GM21723 (cell line): ENCODE data around the gene CATSPER1.
"Not testable (repeated sequence)": the region's sequence is repeated elsewhere in the genome, so short reads cannot be mapped to it uniquely, and the experiment has no call there.

Source experiments
- ATAC-seq: cut with Tn5 transposase; IDR thresholded peaks from one replicate; pipeline ENCODE4 v1.9.1; 2021; ENCODE audit warnings: mild to moderate bottlenecking, moderate library complexity; ENCODE audit not compliant: unreplicated experiment

The CATSPER1 gene

DNA sequence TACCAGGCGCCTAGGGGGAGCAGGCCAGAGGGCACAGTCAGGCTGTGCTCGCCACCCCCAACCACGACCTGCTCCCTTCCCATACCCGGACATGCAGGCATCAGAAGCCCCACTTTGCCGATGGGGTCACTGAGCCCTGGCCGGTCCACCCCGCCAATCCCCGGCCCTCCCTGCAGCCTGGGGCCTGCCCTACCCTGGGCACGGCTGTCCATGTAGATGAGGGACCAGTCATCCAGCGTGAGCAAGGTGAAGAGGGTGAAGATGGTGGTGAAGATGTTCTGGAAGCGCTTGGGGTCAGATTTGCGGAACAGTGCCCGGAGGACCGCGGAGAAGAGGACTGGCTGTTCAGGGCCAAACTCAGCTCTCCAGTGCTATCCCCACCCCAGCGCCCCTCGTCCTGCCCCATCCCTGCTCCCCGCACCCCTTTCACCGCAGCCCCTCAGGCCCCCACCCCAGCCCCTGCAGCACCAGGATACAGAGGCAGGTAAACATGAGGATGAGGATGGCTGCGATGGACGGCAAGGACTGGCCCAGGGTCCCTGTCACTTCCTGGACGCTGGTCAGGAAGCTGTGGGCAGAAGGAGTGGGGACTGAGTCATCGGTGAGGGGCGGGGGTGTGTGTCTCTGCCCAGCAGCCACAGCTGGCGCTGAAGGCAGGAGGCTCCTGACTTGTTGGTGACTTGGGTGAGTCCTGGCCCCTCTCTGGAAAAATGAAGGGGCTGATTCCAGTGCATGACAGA lies 5.5 kb downstream of the CATSPER1 start:
- no peak for ATAC-seq

- ATAC-seq, result no peak
Measured at GRCh38 chr11:66020212-66020611, 6.1 kb downstream of the CATSPER1 start.

GRCh38 chr11:66017321-66017720 lies 9.0 kb downstream of the CATSPER1 start:
- ATAC-seq, result no peak

- no peak for ATAC-seq
Measured at GRCh38 chr11:66016793-66017177, 9.5 kb downstream of the CATSPER1 start.

GRCh38 chr11:66015936-66016792 lies 10.1 kb downstream of the CATSPER1 start:
- no peak for ATAC-seq

DNA sequence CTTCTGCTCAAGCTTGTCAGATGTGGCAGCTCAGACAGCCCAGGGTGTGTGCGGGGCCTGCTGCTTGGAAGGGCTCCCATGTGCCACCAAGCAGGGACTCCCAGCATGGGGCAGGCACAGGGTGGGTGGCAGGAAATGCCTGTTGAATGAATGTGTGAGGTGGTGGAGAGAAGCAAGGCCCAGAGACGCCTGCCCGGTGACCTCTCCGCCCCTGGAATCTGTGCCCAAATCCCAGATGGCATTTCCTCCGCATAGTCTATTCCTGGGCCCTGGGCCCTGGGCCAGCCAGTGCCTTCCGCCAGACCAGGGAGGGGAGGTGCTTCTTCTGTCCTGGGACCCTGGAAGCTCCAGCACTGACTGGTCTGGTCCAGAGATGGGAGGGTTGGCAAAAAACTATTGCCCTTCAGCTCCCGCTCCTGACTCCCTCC lies 10.8 kb downstream of the CATSPER1 start:
- ATAC-seq, result no peak

- ATAC-seq, result no peak
Measured at GRCh38 chr11:66014804-66015453, 11.3 kb downstream of the CATSPER1 start.

GRCh38 chr11:66013762-66014100 lies 12.5 kb downstream of the CATSPER1 start:
- ATAC-seq, result no peak

DNA sequence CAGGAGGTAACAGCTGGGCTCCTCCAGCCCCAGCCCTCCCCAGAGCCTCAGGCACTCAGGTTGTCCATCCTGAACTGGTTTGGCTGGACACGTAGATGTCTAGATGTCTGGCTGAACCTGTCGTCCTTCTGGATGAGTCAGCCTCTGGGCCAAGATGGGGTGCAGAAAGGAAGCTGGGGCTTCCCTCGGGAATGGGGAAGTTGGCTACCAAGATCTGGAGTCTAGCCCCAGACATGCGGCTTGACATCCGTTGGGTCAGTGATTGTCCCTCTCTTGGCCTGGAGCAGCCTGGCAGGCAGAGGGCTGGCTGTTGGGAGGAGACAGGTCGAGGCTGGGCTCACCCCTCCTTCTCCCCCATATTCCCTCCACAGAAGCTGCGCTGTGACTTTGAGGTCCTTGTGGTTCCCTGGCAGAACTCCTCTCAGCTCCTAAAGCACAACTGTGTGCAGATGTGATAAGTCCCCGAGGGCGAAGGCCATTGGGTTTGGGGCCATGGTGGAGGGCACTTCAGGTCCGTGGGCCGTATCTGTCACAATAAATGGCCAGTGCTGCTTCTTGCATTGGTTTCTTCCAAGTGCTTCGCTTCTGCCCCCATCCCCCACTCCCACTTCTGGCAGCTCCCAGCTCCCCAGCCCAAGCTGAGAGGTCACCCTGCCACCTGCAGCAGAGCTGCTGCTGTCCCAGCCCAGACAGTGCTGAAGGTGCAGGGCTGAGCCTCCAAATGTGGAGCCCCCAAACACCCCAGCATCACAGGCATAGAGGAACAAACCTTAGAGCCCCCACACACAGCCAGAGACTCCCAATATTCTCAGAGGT lies 13.1 kb downstream of the CATSPER1 start:
- ATAC-seq, result no peak

- ATAC-seq, result no peak
Measured at GRCh38 chr11:66012371-66012945, 13.8 kb downstream of the CATSPER1 start.

DNA sequence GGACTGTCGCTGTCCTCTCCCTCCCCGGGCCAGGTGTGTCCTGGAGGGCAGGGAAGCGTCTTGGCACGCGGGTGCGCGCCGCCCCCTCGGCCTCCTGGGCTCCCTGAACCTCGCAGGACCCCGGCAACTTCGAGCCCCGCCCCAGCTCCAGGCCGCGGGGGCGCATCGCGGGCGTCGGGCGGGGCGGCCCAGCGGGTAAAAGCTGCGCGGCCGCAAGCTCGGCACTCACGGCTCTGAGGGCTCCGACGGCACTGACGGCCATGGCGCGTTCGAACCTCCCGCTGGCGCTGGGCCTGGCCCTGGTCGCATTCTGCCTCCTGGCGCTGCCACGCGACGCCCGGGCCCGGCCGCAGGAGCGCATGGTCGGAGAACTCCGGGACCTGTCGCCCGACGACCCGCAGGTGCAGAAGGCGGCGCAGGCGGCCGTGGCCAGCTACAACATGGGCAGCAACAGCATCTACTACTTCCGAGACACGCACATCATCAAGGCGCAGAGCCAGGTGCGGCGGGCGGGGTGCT lies 14.4 kb downstream of the CATSPER1 start, which contains the start of gene CST6:
CST6 (plus strand) TSS at position 224 of the 519 bp plus-strand sequence; CDS start at position 261, 37 bp downstream.
- ATAC-seq, result no peak

GRCh38 chr11:66011239-66011784 lies 15.0 kb downstream of the CATSPER1 start:
- no peak for ATAC-seq

DNA sequence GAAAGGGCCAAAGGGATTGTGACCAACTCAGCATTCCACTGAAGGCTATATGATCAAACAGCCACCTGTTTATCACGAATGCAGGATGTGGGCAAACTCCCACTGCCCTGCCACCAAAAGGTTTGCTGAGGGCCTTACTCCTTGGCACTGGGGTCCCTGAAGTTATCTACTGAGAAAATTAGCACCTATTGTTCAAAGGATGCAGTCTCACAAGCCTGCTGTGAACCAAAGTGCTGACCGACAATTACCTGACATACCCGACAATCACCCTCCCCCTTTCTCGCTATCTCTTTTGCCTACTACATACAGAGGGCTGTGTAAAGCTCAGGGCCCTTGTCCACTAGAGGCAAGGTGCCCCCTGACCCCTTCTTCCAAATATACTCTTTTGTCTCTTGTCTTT lies 16.2 kb downstream of the CATSPER1 start:
- not testable (repeated sequence) for ATAC-seq

GRCh38 chr11:66008468-66009101 lies 17.7 kb downstream of the CATSPER1 start:
- no peak for ATAC-seq

GRCh38 chr11:66008095-66008467 lies 18.2 kb downstream of the CATSPER1 start:
- ATAC-seq, result no peak

DNA sequence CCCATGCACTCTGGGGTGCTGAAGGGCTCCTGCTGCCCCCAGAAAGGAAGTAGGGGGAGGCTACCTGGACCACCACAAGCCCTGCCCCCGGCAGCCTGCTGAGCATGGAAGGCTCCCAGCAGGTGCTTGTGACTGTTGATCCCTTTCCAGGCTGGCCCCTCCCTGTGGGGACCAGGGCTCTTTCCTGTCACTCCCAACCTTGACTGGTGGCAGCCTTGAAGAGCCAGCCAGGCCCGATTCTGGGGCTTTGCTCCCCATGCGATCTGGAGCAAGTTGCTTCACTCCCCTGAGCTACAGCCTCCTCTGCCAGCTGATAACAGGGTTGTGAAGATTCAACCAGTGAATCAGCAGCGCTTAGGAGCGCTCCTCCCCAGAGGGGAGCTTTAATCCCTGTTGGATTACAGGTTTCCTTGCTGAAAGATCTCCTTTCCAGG lies 19.1 kb downstream of the CATSPER1 start:
- no peak for ATAC-seq

DNA sequence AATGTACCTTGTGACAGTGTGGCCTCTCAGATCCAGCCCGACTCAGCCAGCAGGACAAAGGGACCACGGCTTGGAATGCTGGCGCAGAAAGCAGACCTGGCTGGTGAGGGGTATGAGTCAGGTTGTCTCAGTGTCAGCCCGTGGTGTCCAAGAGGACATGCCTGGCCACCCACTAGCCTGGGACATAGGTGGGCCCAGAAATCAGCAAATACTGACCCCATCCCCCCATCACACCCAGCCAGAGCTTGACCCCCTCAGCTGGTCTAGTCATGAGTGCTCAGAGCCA lies 19.4 kb downstream of the CATSPER1 start:
- ATAC-seq, result no peak

GRCh38 chr11:66006134-66006890 lies 20.0 kb downstream of the CATSPER1 start:
- ATAC-seq, result no peak

DNA sequence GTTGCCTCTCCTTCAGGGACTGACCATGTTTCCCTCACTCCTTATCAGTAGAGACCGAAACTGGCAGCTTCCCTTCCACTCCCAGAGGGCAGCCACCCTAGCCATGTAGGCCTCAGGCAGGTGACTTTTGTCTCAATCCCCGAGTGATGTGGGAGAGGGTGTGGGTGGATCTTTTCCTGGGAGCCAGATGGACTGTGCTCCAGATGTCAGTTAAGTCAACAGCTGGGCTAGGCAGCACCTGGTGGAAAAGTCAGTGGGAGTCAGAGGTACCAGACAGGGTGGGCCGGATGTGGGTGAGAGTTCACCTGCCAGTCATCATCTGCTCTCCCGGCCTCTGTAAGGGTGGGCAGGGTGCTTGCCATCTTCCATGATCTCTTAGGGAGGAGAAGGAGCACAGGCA lies 22.1 kb downstream of the CATSPER1 start:
- no peak for ATAC-seq
